HepG2 (cell line): ENCODE data around the gene SIRPB2. TPM values are rescaled to one million over a fixed set of nuclear protein-coding genes. Genes with fewer than 3 reads are reported as not detected.

Source experiments
- CAMTA2 ChIP-seq: sonication (generic); formaldehyde crosslinking; IDR thresholded peaks from 2 replicates; pipeline ENCODE4 v1.4.0; 2020; ENCODE audit warnings: mild to moderate bottlenecking, missing genetic modification reagents, borderline replicate concordance
- CBFB ChIP-seq: sonication (generic); formaldehyde crosslinking; IDR thresholded peaks from 2 replicates; pipeline ENCODE4 v1.4.0; 2020; ENCODE audit warnings: missing genetic modification reagents
- HDAC2 ChIP-seq: sonication (generic); formaldehyde crosslinking; IDR thresholded peaks from 2 replicates; pipeline ENCODE4 v1.4.0; 2020; ENCODE audit warnings: missing genetic modification reagents
- HINFP ChIP-seq: sonication (generic); formaldehyde crosslinking; IDR thresholded peaks from 2 replicates; pipeline ENCODE4 v1.4.0; 2020; ENCODE audit warnings: low read depth, mild to moderate bottlenecking, missing genetic modification reagents
- IRX3 ChIP-seq: sonication (generic); formaldehyde crosslinking; IDR thresholded peaks from 2 replicates; pipeline ENCODE4 v1.8.1; 2023; ENCODE audit warnings: mild to moderate bottlenecking, low read depth, missing genetic modification reagents, borderline replicate concordance
- KDM5A ChIP-seq: fragments of 200-600 bp; sonication (generic); IDR thresholded peaks from 2 replicates; pipeline ENCODE4 v1.7.0; 2018; ENCODE audit warnings: antibody characterized with exemption, mild to moderate bottlenecking, low read length, borderline replicate concordance
- NKX3-1 ChIP-seq: sonication (generic); formaldehyde crosslinking; IDR thresholded peaks from 2 replicates; pipeline ENCODE4 v1.5.0; 2020; ENCODE audit warnings: missing genetic modification reagents
- NR2C2 ChIP-seq: sonication (generic); formaldehyde crosslinking; IDR thresholded peaks from 2 replicates; pipeline ENCODE4 v1.4.0; 2020; ENCODE audit warnings: missing genetic modification reagents, mild to moderate bottlenecking, moderate library complexity, borderline replicate concordance
- NR2F6 ChIP-seq, 2 experiments: IDR thresholded peaks; 2 replicates each; pipeline ENCODE4 v1.6.1; 2016; ENCODE audit warnings: antibody characterized with exemption in 1 of 2, mild to moderate bottlenecking in 1 of 2
- RAD21 ChIP-seq: fragments of 450-650 bp; formaldehyde crosslinking; IDR thresholded peaks from 2 replicates; pipeline ENCODE4 v1.5.0; 2020; ENCODE audit warnings: mild to moderate bottlenecking
- SAFB2 ChIP-seq: sonication (generic); formaldehyde crosslinking; IDR thresholded peaks from 2 replicates; pipeline ENCODE4 v1.5.1; 2020; ENCODE audit warnings: missing genetic modification reagents, low read depth, mild to moderate bottlenecking, borderline replicate concordance
- TFDP1 ChIP-seq: IDR thresholded peaks from 2 replicates; pipeline ENCODE4 v1.6.1; 2016; ENCODE audit warnings: missing compliant biosample characterization, missing genetic modification reagents, borderline replicate concordance
- ZFP36L1 ChIP-seq: sonication (generic); formaldehyde crosslinking; IDR thresholded peaks from 2 replicates; pipeline ENCODE4 v1.8.0; 2022; ENCODE audit warnings: mild to moderate bottlenecking, missing genetic modification reagents, moderate library complexity
- ZFP90 ChIP-seq: sonication (generic); formaldehyde crosslinking; IDR thresholded peaks from 2 replicates; pipeline ENCODE4 v1.8.0; 2022; ENCODE audit warnings: missing genetic modification reagents, mild to moderate bottlenecking, inconsistent platforms, borderline replicate concordance
- ZNF230 ChIP-seq: sonication (generic); formaldehyde crosslinking; IDR thresholded peaks from 2 replicates; pipeline ENCODE4 v1.4.0; 2020; ENCODE audit warnings: mild to moderate bottlenecking, missing genetic modification reagents
- ZNF609 ChIP-seq: sonication (generic); formaldehyde crosslinking; IDR thresholded peaks from 2 replicates; pipeline ENCODE4 v1.4.0; 2020; ENCODE audit warnings: mild to moderate bottlenecking, missing genetic modification reagents, borderline replicate concordance
- ZNF883 ChIP-seq: sonication (generic); formaldehyde crosslinking; IDR thresholded peaks from 2 replicates; pipeline ENCODE4 v1.5.1; 2020; ENCODE audit warnings: mild to moderate bottlenecking, missing genetic modification reagents; ENCODE audit errors: not compliant biosample characterization
- ZSCAN5A ChIP-seq: sonication (generic); formaldehyde crosslinking; IDR thresholded peaks from 2 replicates; pipeline ENCODE4 v1.8.0; 2022; ENCODE audit warnings: mild to moderate bottlenecking, missing genetic modification reagents, borderline replicate concordance
- polyA plus RNA-seq, 8 experiments: library from polyadenylated mRNA; depleted of rRNA in 3 of 8; stranded (reverse) in 7 of 8; unstranded in 1 of 8; fragments of >200 nt; fragmentation: Illumina TruSeq in 4 of 8; extraction: Trizol in 4 of 8; gene quantifications; 2 replicates each; pipeline versions ENCODE4 v1.2.1 to v1.2.3, GENCODE V29; 2011 to 2016; ENCODE audit warnings: low read depth in 4 of 8, missing spikeins in 1 of 8, mixed read lengths in 1 of 8; ENCODE audit not compliant: insufficient read depth in 1 of 8
- total RNA-seq, 5 experiments: library from RNA; depleted of rRNA; stranded (reverse); fragments of >200 nt; fragmentation: Illumina TruSeq; extraction: Trizol; gene quantifications; 2 replicates each; pipeline ENCODE4 v1.2.3, GENCODE V29; 2016; ENCODE audit warnings: low read depth in 1 of 5

SIRPB2 gene
- total and polyA plus RNA-seq, 2 of the 13 experiments (the other 11 are each of a cell fraction or from before 2014, with no cell fraction given), result not detected

- TF ChIP-seq KDM5A, result peak; percentile 53; the same call in 1 of the 2 replicates
- 0 out of 2 replicates have a peak, but pooled peaks have one; percentile 87 for TF ChIP-seq ZFP90 (CRISPR knock-in tag)
- TF ChIP-seq HINFP (CRISPR knock-in tag), result peak; percentile 69; the same call in 1 of the 2 replicates
- TF ChIP-seq IRX3 (CRISPR knock-in tag), result peak; percentile 14; the same call in 1 of the 2 replicates
- TF ChIP-seq ZNF230 (CRISPR knock-in tag), result peak; percentile 76; the same call in 1 of the 2 replicates
- TF ChIP-seq CBFB, result peak; percentile 75
- TF ChIP-seq TFDP1 (CRISPR knock-in tag), result peak; percentile 60; the same call in 1 of the 2 replicates
- no peak for TF ChIP-seq SAFB2 (CRISPR knock-in tag)
- 0 out of 2 replicates have a peak, but pooled peaks have one; percentile 43 for TF ChIP-seq ZFP36L1 (CRISPR knock-in tag)
- peak; percentile 42; the same call in 1 of the 2 replicates for TF ChIP-seq ZNF609
- no peak for TF ChIP-seq NR2F6 (IDR thresholded peaks at IDR 0.05)
- TF ChIP-seq NR2F6 (CRISPR knock-in tag; IDR thresholded peaks at IDR 0.05), result peak; percentile 68; the same call in 1 of the 2 replicates
- TF ChIP-seq ZSCAN5A (CRISPR knock-in tag), result no peak
- no peak for TF ChIP-seq NR2C2 (CRISPR knock-in tag)
- no peak for TF ChIP-seq CAMTA2 (CRISPR knock-in tag)
- peak; percentile 96 for TF ChIP-seq RAD21 (CRISPR knock-in tag)
- peak; percentile 40; the same call in 1 of the 2 replicates for TF ChIP-seq NKX3-1 (CRISPR knock-in tag)
- TF ChIP-seq ZNF883 (CRISPR knock-in tag), result no peak
- peak; percentile 73 for TF ChIP-seq HDAC2
These were observed 21.2 kb downstream of the SIRPB2 start (continued) for GRCh38 chr20:1469925-1470571.
